ENCODE measurements around the gene GPR158.

The GPR158 gene

GRCh38 chr10:25222085-25222660, 47.4 kb downstream of the GPR158 start:
- TF ChIP-seq CTCF (IDR thresholded peaks at IDR 0.05; ENCODE audit: insufficient read depth, low read depth, low read length, missing control alignments), result no peak
- DNase-seq (ENCODE audit: low read depth), result no peak
- no peak overlapping the region for H3K4me3 ChIP-seq (ENCODE audit: low read length)

DNA sequence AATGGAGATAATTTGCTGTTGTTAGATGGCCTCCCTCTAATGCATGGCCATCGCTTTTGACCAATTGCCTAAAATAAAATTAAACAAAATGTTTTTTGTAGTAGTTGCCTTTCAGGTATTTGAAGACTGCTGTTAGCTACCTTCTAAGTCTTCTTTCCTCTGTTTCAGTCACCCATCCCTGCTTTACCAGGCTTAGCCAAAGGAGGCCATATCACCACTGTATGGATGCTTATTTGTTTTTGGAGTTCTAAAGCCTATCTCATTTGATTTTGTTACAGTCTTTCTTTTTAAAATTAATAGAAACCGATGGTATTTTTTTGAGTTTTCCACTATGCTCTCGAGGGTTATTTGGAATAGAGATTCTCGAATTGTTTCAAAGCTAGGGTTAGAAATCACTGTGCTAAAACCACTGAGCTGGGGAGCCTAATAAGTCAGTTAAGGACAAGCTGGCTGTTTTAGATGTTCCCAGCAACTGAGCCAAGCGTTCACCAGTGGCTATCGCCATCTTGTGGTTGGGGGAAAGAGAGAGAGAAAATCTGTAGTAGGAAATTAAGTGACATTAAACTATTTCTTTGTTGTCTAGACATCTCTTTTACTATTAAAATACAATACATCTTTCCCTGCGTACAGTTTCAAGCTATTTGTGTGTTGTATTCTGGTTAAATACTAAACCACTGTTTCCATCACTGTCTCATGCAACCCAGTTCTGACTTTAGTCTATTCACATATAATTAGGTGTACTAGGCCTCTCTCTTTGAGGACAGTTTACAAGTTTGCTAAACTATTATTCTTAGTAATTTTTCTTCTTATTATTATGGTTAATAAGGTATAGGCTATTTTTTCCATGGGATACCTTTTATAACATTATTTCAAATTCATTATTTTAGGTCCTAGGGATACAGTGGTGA, 52.2 kb downstream of the GPR158 start:
- TF ChIP-seq CTCF (IDR thresholded peaks at IDR 0.05; ENCODE audit: insufficient read depth, low read depth, low read length, missing control alignments), result peak; percentile 89
- peak; percentile 62 for DNase-seq (ENCODE audit: low read depth)
- no peak overlapping the region for H3K4me3 ChIP-seq (ENCODE audit: low read length)

DNA sequence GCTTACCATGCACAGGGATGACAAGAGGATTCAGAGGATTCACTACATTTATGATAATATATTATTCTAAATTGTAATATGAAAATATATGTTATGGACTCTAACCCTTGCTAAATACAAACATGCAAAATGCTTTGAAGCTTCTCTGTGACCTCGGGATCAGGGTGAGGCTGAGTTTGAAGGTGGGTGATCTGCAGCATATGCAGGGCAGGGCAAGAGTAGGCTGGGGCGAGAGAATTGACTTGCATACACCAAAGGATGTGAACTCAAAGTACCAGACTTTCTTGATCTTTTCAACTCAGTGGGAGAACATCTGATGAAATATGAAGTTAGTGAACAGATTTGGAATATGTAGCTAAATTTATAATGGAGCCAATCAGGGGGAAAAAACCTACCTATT, 57.0 kb downstream of the GPR158 start:
- H3K4me3 ChIP-seq (ENCODE audit: low read length), result no peak overlapping the region
- TF ChIP-seq CTCF (IDR thresholded peaks at IDR 0.05; ENCODE audit: insufficient read depth, low read depth, low read length, missing control alignments), result no peak

GRCh38 chr10:25232204-25232603, 57.4 kb downstream of the GPR158 start:
- no peak overlapping the region for H3K4me3 ChIP-seq (ENCODE audit: low read length)
- no peak for TF ChIP-seq CTCF (IDR thresholded peaks at IDR 0.05; ENCODE audit: insufficient read depth, low read depth, low read length, missing control alignments)
- no peak for DNase-seq (ENCODE audit: low read depth)

More for the DNA sequence above, 57.0 kb downstream of the GPR158 start:
- no peak for DNase-seq (ENCODE audit: low read depth)

GRCh38 chr10:25245165-25245564, 70.4 kb downstream of the GPR158 start:
- no peak overlapping the region for H3K4me3 ChIP-seq (ENCODE audit: low read length)
- TF ChIP-seq CTCF (IDR thresholded peaks at IDR 0.05; ENCODE audit: insufficient read depth, low read depth, low read length, missing control alignments), result no peak
- DNase-seq (ENCODE audit: low read depth), result no peak

- no peak overlapping the region for H3K4me3 ChIP-seq (ENCODE audit: low read length)
- TF ChIP-seq CTCF (IDR thresholded peaks at IDR 0.05; ENCODE audit: insufficient read depth, low read depth, low read length, missing control alignments), result no peak
- no peak for DNase-seq (ENCODE audit: low read depth)
Measured at GRCh38 chr10:25257646-25258045, 82.8 kb downstream of the GPR158 start.

All from epithelial cell of esophagus (primary cell).